Measurements from ENCODE around the gene CEBPB.
"Not testable (repeated sequence)": the region's sequence is repeated elsewhere in the genome, so short reads cannot be mapped to it uniquely, and the experiment has no call there.

CEBPB gene

GRCh38 chr20:50153153-50153499, 37.5 kb upstream of the CEBPB start:
- intact Hi-C loops (cut with micrococcal nuclease), result loop anchor here (2.0 to 5.0 kb wide), 2 partner anchors 14 to 41 kb away; partner anchors contain the start of gene UBE2V1
- Mint-ChIP-seq H3K27ac (peak overlapping the region; percentile 97), H3K27me3 (no peaks in the 10 kb centered on the region), H3K36me3 (ENCODE audit: low read depth) (peaks cover 49% of the 10 kb centered on the region), H3K4me3 (peak overlapping the region; percentile 85), H3K9me3 (no peaks in the 10 kb centered on the region), H3K4me1 (ENCODE audit: low read depth) (peaks cover 56% of the 10 kb centered on the region)

GRCh38 chr20:50153500-50154377, 36.9 kb upstream of the CEBPB start, which contains the start of gene PEDS1:
Gene PEDS1, minus strand, starts transcription at chr20:50153723. Its CDS starts 86 bp downstream, at chr20:50153637.
- no peaks in the 10 kb centered on the region for H3K27me3 Mint-ChIP-seq
- peak within 1 kb of the TSS; percentile 97 for H3K27ac Mint-ChIP-seq
- H3K9me3 Mint-ChIP-seq, result no peaks in the 10 kb centered on the region
- H3K4me3 Mint-ChIP-seq, result peak within 1 kb of the TSS; percentile 85
- H3K4me1 Mint-ChIP-seq (ENCODE audit: low read depth), result peaks cover 54% of the 10 kb centered on the region
- intact Hi-C loops (cut with micrococcal nuclease), result loop anchor here (2.0 to 5.0 kb wide), 2 partner anchors 13 to 41 kb away; partner anchors contain the start of gene UBE2V1
- peaks cover 43% of the 10 kb centered on the region for H3K36me3 Mint-ChIP-seq (ENCODE audit: low read depth)

GRCh38 chr20:50161494-50161893, 29.1 kb upstream of the CEBPB start:
- peaks cover 38% of the 10 kb centered on the region for H3K4me1 Mint-ChIP-seq (ENCODE audit: low read depth)
- intact Hi-C loops (cut with micrococcal nuclease); H3K27me3 Mint-ChIP-seq; H3K36me3 Mint-ChIP-seq (ENCODE audit: low read depth); H3K27ac Mint-ChIP-seq; H3K4me3 Mint-ChIP-seq; H3K9me3 Mint-ChIP-seq: not testable (repeated sequence)

GRCh38 chr20:50163570-50164317, 26.9 kb upstream of the CEBPB start:
- Mint-ChIP-seq H3K4me3 (no peak overlapping the region), H3K27me3 (no peaks in the 10 kb centered on the region), H3K36me3 (ENCODE audit: low read depth) (no peaks in the 10 kb centered on the region), H3K4me1 (ENCODE audit: low read depth) (peaks cover 36% of the 10 kb centered on the region), H3K9me3 (no peaks in the 10 kb centered on the region), H3K27ac (peak overlapping the region; percentile 42)
- intact Hi-C loops (cut with micrococcal nuclease), result no loop called here

GRCh38 chr20:50165684-50166554, 24.7 kb upstream of the CEBPB start:
- H3K4me3 Mint-ChIP-seq, result peak overlapping the region; percentile 72
- H3K27me3 Mint-ChIP-seq, result peaks cover 3% of the 10 kb centered on the region
- H3K9me3 Mint-ChIP-seq, result no peaks in the 10 kb centered on the region
- H3K27ac Mint-ChIP-seq, result peak overlapping the region; percentile 97
- intact Hi-C loops (cut with micrococcal nuclease), result loop anchor here (2.0 kb wide), 1 partner anchor 13 kb away; the partner anchor contains the start of gene PEDS1
- H3K4me1 Mint-ChIP-seq (ENCODE audit: low read depth), result peaks cover 32% of the 10 kb centered on the region
- no peaks in the 10 kb centered on the region for H3K36me3 Mint-ChIP-seq (ENCODE audit: low read depth)

- no peak overlapping the region for H3K27ac Mint-ChIP-seq
Observed at GRCh38 chr20:50169329-50169823, 21.3 kb upstream of the CEBPB start.

GRCh38 chr20:50170549-50171220, 19.9 kb upstream of the CEBPB start:
- peaks cover 29% of the 10 kb centered on the region for H3K4me1 Mint-ChIP-seq (ENCODE audit: low read depth)
- no peak overlapping the region for H3K4me3 Mint-ChIP-seq
- intact Hi-C loops (cut with micrococcal nuclease), result loop anchor here (5.0 kb wide), 1 partner anchor 188 kb away; the partner anchor contains the start of gene SNAI1
- no peak overlapping the region for H3K27ac Mint-ChIP-seq
- peaks cover 25% of the 10 kb centered on the region for H3K27me3 Mint-ChIP-seq
- no peaks in the 10 kb centered on the region for H3K9me3 Mint-ChIP-seq
- H3K36me3 Mint-ChIP-seq (ENCODE audit: low read depth), result no peaks in the 10 kb centered on the region

More at GRCh38 chr20:50169329-50169823, 21.3 kb upstream of the CEBPB start:
- Mint-ChIP-seq H3K9me3 (no peaks in the 10 kb centered on the region), H3K4me3 (no peak overlapping the region), H3K4me1 (ENCODE audit: low read depth) (peaks cover 35% of the 10 kb centered on the region), H3K36me3 (ENCODE audit: low read depth) (no peaks in the 10 kb centered on the region), H3K27me3 (peaks cover 25% of the 10 kb centered on the region)
- intact Hi-C loops (cut with micrococcal nuclease), result loop anchor here (1.0 kb wide), 1 partner anchor 48 kb away; no protein-coding TSS in a partner anchor

- H3K27ac Mint-ChIP-seq, result no peak overlapping the region
- intact Hi-C loops (cut with micrococcal nuclease), result loop anchor here (5.0 kb wide), 1 partner anchor 190 kb away; the partner anchor contains the start of gene SNAI1
- H3K36me3 Mint-ChIP-seq (ENCODE audit: low read depth), result no peaks in the 10 kb centered on the region
- no peaks in the 10 kb centered on the region for H3K9me3 Mint-ChIP-seq
- peak overlapping the region; percentile 67 for H3K4me3 Mint-ChIP-seq
- H3K27me3 Mint-ChIP-seq, result peaks cover 27% of the 10 kb centered on the region
- peaks cover 21% of the 10 kb centered on the region for H3K4me1 Mint-ChIP-seq (ENCODE audit: low read depth)
Observed at GRCh38 chr20:50172347-50173013, 18.1 kb upstream of the CEBPB start.

GRCh38 chr20:50174456-50174855, 16.2 kb upstream of the CEBPB start:
- Mint-ChIP-seq H3K27me3 (peaks cover 31% of the 10 kb centered on the region), H3K4me3 (no peak overlapping the region), H3K9me3 (no peaks in the 10 kb centered on the region), H3K4me1 (ENCODE audit: low read depth) (peaks cover 17% of the 10 kb centered on the region), H3K27ac (no peak overlapping the region), H3K36me3 (ENCODE audit: low read depth) (no peaks in the 10 kb centered on the region)
- intact Hi-C loops (cut with micrococcal nuclease), result loop anchor here (5.0 kb wide), 1 partner anchor 192 kb away; the partner anchor contains the start of gene SNAI1

- Mint-ChIP-seq H3K27me3 (peaks cover 27% of the 10 kb centered on the region), H3K4me1 (ENCODE audit: low read depth) (peaks cover 15% of the 10 kb centered on the region), H3K27ac (no peak overlapping the region), H3K36me3 (ENCODE audit: low read depth) (no peaks in the 10 kb centered on the region), H3K9me3 (no peaks in the 10 kb centered on the region), H3K4me3 (no peak overlapping the region)
- intact Hi-C loops (cut with micrococcal nuclease), result no loop called here
Observed at GRCh38 chr20:50175938-50176933, 14.4 kb upstream of the CEBPB start.

GRCh38 chr20:50178672-50179071, 12.0 kb upstream of the CEBPB start:
- intact Hi-C loops (cut with micrococcal nuclease), result loop anchor here (2.0 kb wide), 1 partner anchor 58 kb away; no protein-coding TSS in a partner anchor
- H3K4me3 Mint-ChIP-seq; H3K27ac Mint-ChIP-seq; H3K36me3 Mint-ChIP-seq (ENCODE audit: low read depth); H3K4me1 Mint-ChIP-seq (ENCODE audit: low read depth); H3K27me3 Mint-ChIP-seq; H3K9me3 Mint-ChIP-seq: not testable (repeated sequence)
